Kidney (tissue), 14 donors: ENCODE data around the gene MED13. TPM values are rescaled to one million over a fixed set of nuclear protein-coding genes. Genes with fewer than 3 reads are reported as not detected.
"Not testable (repeated sequence)": the region's sequence is repeated elsewhere in the genome, so short reads cannot be mapped to it uniquely, and the experiment has no call there.

ENCODE experiments used
- DNase-seq, 5 donors: peaks; one replicate each; pipeline ENCODE4 v3.0.0-alpha.2; 2013 to 2020
- FAIRE-seq: peaks from 2 replicates; lab custom pipeline; 2012; peaks lifted over from hg19 to GRCh38; lab: Jason Lieb, UNC
- H3K27ac ChIP-seq, 2 donors: one replicate each; pipeline ENCODE4 v1.7.0; 2013; ENCODE audit warnings: low read depth in 2 of 2, low read length in 2 of 2, inconsistent platforms in 1 of 2
- H3K27me3 ChIP-seq: one replicate; pipeline ENCODE4 v1.7.1; 2013; ENCODE audit warnings: low read length, inconsistent platforms; ENCODE audit not compliant: control insufficient read depth, insufficient read depth
- H3K36me3 ChIP-seq, 3 donors: one replicate each; pipeline versions ENCODE4 v1.7.0 to v1.7.1; 2013; ENCODE audit warnings: low read length in 3 of 3, control low read depth in 1 of 3, inconsistent platforms in 1 of 3; ENCODE audit not compliant: insufficient read depth in 3 of 3, control insufficient read depth in 2 of 3
- H3K4me1 ChIP-seq, 3 donors: one replicate each; pipeline versions ENCODE4 v1.7.0 to v1.7.1; 2013; ENCODE audit warnings: low read length in 3 of 3, inconsistent platforms in 1 of 3, low read depth in 1 of 3; ENCODE audit not compliant: control insufficient read depth in 2 of 3, insufficient read depth in 2 of 3
- H3K4me3 ChIP-seq, 3 donors: one replicate each; pipeline versions ENCODE4 v1.7.0 to v1.8.1; 2013; ENCODE audit warnings: low read length in 3 of 3, control low read depth in 1 of 3, inconsistent platforms in 1 of 3
- H3K9ac ChIP-seq, 3 donors: one replicate each; pipeline versions ENCODE4 v1.7.0 to v1.7.1; 2013; ENCODE audit warnings: low read length in 3 of 3, control low read depth in 1 of 3, inconsistent platforms in 1 of 3
- H3K9me3 ChIP-seq, 3 donors: one replicate each; pipeline versions ENCODE4 v1.7.0 to v1.7.1; 2013; ENCODE audit warnings: low read length in 3 of 3, control low read depth in 1 of 3, inconsistent platforms in 1 of 3; ENCODE audit not compliant: control insufficient read depth in 2 of 3, insufficient read depth in 1 of 3
- intact Hi-C: fragments of 100-400 bp; cut with DNase I; formaldehyde crosslinking; loops from one replicate; pipeline ENCODE4 v1.11.1; 2022
- polyA plus RNA-seq: library from polyadenylated mRNA; stranded (reverse); fragments of 350-450 nt; fragmentation: Illumina TruSeq; extraction: RNeasy Lipid Tissue Mini Kit (QIAGEN cat#74804); gene quantifications from one replicate; pipeline ENCODE4 v1.2.3, GENCODE V29; 2014; ENCODE audit warnings: low read depth, low replicate concordance; ENCODE audit not compliant: insufficient read depth
- total RNA-seq: library from RNA; stranded (reverse); fragmentation: NEBNext Ultra II Directional; extraction: Animal tissue kit (Norgen Biotek cat#: 25700); gene quantifications from one replicate; pipeline ENCODE4 v1.2.1, GENCODE V29; 2021
- TF ChIP-seq, protein P1 (sequence below): IDR thresholded peaks from 3 replicates; pipeline ENCODE4 v1.5.1; 2012; ENCODE audit warnings: mild to moderate bottlenecking, moderate library complexity, borderline replicate concordance; ENCODE audit not compliant: insufficient read depth; ENCODE audit errors: extremely low read depth
- donor health status: control.
- donor health status: control.
- donor health status: control.
- donor health status: control.
- donor health status: control.
- donor health status: DM: yes; HTN: yes; CAD: no.
- donor health status: Normal renal cell carcinoma (clear cell type).

Gene MED13
- total and polyA plus RNA-seq, 2 donors from 2014 or later = 6.4 to 73.6 TPM

DNA sequence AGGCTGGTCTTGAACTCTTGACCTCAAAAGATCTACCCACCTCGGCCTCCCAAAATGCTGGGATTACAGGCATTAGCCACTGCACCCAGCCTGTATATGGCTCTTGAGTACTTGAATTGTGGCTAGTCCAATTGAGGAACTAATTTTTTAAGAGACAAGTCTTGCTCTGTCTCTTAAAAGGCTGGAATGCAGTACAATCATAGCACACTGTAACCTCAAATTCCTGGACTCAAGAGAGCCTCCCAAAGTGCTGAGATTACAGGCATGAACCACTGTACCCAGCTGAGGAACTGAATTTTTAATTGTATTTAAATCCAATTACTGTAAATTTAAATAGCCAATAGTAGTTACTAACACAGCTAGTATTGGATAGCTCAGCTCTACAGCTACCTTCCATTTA is 50.6 kb downstream of the MED13 start:
- intact Hi-C loops = no loop called here
- Histone ChIP-seq H3K9me3 (no peaks in the 10 kb centered on the region), H3K4me1 (peaks cover 0 to 3% (median 0%) of the 10 kb centered on the region in 3 donors), H3K27ac (no peak overlapping the region), H3K4me3 (no peak overlapping the region), H3K9ac (no peak overlapping the region), H3K36me3 (peaks cover 7 to 21% (median 9%) of the 10 kb centered on the region in 3 donors), H3K27me3 (no peaks in the 10 kb centered on the region)
- FAIRE-seq (no peak), DNase-seq (no peak)
- TF ChIP-seq, protein P1, sequence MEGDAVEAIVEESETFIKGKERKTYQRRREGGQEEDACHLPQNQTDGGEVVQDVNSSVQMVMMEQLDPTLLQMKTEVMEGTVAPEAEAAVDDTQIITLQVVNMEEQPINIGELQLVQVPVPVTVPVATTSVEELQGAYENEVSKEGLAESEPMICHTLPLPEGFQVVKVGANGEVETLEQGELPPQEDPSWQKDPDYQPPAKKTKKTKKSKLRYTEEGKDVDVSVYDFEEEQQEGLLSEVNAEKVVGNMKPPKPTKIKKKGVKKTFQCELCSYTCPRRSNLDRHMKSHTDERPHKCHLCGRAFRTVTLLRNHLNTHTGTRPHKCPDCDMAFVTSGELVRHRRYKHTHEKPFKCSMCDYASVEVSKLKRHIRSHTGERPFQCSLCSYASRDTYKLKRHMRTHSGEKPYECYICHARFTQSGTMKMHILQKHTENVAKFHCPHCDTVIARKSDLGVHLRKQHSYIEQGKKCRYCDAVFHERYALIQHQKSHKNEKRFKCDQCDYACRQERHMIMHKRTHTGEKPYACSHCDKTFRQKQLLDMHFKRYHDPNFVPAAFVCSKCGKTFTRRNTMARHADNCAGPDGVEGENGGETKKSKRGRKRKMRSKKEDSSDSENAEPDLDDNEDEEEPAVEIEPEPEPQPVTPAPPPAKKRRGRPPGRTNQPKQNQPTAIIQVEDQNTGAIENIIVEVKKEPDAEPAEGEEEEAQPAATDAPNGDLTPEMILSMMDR = no peak

DNA sequence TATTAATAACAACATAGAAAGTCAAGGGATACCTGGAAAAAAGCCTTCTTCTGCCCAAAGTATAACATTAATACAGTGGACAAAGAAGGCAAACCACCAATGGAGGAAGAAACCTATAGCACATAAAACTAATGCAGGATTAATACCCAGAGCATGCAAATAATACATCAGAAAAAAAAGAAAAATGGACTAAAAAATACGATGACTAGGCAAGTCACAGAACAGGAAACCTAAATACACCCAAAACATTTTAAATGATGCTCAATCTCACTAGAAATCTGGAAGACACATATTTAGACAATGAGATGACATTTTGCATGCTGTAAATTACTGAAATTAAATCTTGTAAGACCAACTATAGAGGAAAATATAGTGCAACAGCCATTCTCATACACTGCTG is 55.9 kb downstream of the MED13 start:
- Histone ChIP-seq H3K4me1 (no peaks in the 10 kb centered on the region), H3K4me3 (no peak overlapping the region), H3K36me3 (peaks cover 4 to 25% (median 9%) of the 10 kb centered on the region in 3 donors)

DNA sequence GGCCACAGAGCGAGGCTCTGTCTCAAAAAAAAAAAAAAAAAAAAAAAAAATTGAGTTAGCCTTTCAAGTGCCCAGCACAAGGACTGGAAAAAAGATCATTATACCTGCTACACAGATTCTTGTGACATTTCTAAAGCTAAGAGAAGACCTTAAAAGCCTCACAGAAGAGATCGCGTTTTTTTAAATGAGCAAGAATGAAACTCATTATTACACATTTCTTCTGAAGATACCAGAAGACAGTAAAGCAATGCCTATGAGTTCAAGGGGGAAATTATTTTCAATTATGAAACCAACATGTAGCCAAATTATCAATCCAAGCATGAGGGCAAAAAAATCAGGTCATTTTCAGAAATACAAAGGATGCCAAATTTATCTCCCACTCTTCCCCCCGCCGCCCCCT is 56.8 kb downstream of the MED13 start:
- intact Hi-C loops = no loop called here
- Histone ChIP-seq H3K9me3 (no peaks in the 10 kb centered on the region), H3K36me3 (peaks cover 4 to 26% (median 9%) of the 10 kb centered on the region in 3 donors), H3K9ac (no peak overlapping the region), H3K27ac (no peak overlapping the region), H3K27me3 (no peaks in the 10 kb centered on the region), H3K4me3 (no peak overlapping the region), H3K4me1 (no peaks in the 10 kb centered on the region)
- TF ChIP-seq, protein P1 = no peak
- FAIRE-seq (no peak), DNase-seq (no peak)

More for the DNA sequence above, 55.9 kb downstream of the MED13 start:
- TF ChIP-seq, protein P1 = no peak
- no peak for FAIRE-seq
- DNase-seq = no peak
- Histone ChIP-seq H3K27ac (no peak overlapping the region), H3K27me3 (no peaks in the 10 kb centered on the region), H3K9me3 (no peaks in the 10 kb centered on the region), H3K9ac (no peak overlapping the region)
- intact Hi-C loops = no loop called here

GRCh38 chr17:62004388-62004787 is 60.7 kb downstream of the MED13 start:
- H3K9me3 ChIP-seq = no peaks in the 10 kb centered on the region
- peaks cover 0 to 16% (median 2%) of the 10 kb centered on the region in 3 donors for H3K36me3 ChIP-seq
- no peak overlapping the region for H3K9ac ChIP-seq
- intact Hi-C loops = no loop called here
- no peaks in the 10 kb centered on the region for H3K4me1 ChIP-seq
- no peak for DNase-seq
- no peaks in the 10 kb centered on the region for H3K27me3 ChIP-seq
- TF ChIP-seq, protein P1 = no peak
- FAIRE-seq = no peak
- H3K27ac ChIP-seq = no peak overlapping the region
- H3K4me3 ChIP-seq = no peak overlapping the region

DNA sequence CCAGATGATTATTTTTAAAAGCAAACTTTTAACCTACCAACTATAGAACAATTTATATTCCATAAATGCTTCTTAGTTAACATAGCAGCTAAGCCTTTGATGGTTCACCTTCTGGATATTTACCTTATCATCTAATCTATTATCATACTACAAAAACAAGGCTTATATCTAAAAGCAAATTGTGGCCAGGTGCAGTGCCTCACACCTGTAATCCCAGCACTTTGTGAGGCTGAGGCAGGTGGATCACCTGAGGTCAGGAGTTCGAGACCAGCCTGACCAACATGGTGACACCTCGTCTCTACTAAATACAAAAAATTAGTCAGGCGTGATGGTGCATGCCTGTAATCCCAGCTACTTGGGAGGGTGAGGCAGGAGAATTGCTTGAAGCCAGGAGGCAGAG is 61.9 kb downstream of the MED13 start:
- H3K36me3 ChIP-seq, H3K27me3 ChIP-seq, H3K4me3 ChIP-seq, H3K27ac ChIP-seq, H3K4me1 ChIP-seq, H3K9me3 ChIP-seq, DNase-seq, intact Hi-C loops, H3K9ac ChIP-seq, FAIRE-seq: not testable (repeated sequence)
